ENCODE measurements around the gene ZCCHC9. TPM values are rescaled to one million over a fixed set of nuclear protein-coding genes. Genes with fewer than 3 reads are reported as not detected.
A peak's percentile ranks its signal among the peaks of the same experiment; 100 is the strongest.

Gene ZCCHC9
- total and polyA plus RNA-seq, 2 of the 4 experiments (the other 2 are of a cell fraction): 20.4 to 24.6 TPM

DNA sequence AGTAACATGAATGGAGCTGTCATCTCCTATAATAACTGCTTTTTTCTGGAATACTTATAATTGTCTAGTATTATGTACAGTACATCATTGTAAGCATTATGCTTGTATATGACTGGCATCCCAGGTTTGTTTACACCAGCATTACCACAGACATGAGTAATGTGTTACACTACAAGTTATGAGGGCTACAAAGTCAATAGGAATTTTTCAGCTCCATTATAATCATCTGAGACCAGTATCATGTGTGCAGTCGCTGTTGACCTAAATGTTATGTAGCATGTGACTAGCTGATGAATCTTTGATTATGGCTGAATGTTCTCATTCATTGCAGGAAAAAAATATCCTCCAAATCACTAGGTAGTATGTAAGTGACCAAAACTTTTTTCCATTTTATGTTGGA, 2.2 kb downstream of the ZCCHC9 start:
- ATAC-seq (ENCODE audit: low read depth): peak; percentile 20
- no CpG with 5 or more reads among the region's 1 CpG for WGBS, 2 experiments (ENCODE audit: extremely low coverage in 2 of 2, insufficient read length in 1 of 2)
- no peak overlapping the region for H3K4ac ChIP-seq (ENCODE audit: low read depth, low read length)
- TF ChIP-seq CHD1 (IDR thresholded peaks at IDR 0.05; ENCODE audit: low read depth, low read length): no peak
- TF ChIP-seq, protein P1, sequence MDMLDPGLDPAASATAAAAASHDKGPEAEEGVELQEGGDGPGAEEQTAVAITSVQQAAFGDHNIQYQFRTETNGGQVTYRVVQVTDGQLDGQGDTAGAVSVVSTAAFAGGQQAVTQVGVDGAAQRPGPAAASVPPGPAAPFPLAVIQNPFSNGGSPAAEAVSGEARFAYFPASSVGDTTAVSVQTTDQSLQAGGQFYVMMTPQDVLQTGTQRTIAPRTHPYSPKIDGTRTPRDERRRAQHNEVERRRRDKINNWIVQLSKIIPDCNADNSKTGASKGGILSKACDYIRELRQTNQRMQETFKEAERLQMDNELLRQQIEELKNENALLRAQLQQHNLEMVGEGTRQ (IDR thresholded peaks at IDR 0.05; ENCODE audit: low read depth, low read length): peak; percentile 80
- no peak for TF ChIP-seq RAD21 (IDR thresholded peaks at IDR 0.05; ENCODE audit: low read length)
- peak; percentile 25; the same call in 1 of the 2 replicates for TF ChIP-seq CEBPB (IDR thresholded peaks at IDR 0.05; ENCODE audit: low read depth, low read length)
- TF ChIP-seq MXI1 (IDR thresholded peaks at IDR 0.05; ENCODE audit: borderline replicate concordance, low read depth, low read length): no peak
- TF ChIP-seq RCOR1 (IDR thresholded peaks at IDR 0.05; ENCODE audit: insufficient replicate concordance, low read length): no peak
- TF ChIP-seq BHLHE40 (IDR thresholded peaks at IDR 0.05; ENCODE audit: low read depth, low read length): peak; percentile 83
- TF ChIP-seq FOS (IDR thresholded peaks at IDR 0.05; ENCODE audit: low read depth, low read length): 0 out of 2 replicates have a peak, but pooled peaks have one; percentile 41
- ChIA-PET CTCF (interaction anchor here (0.8 to 1.0 kb wide), 2 partner anchors 10 to 32 kb away, joined by 3 read pairs; no protein-coding TSS in a partner anchor), POLR2A (ENCODE audit: unreplicated experiment) (interaction anchor here (0.5 kb wide), 1 partner anchor 142 kb away, joined by 3 read pairs; no protein-coding TSS in a partner anchor)
- peak; percentile 94 for DNase-seq
- H3K27me3 ChIP-seq (ENCODE audit: control insufficient read depth, insufficient read depth, low read length): no peaks in the 10 kb centered on the region
- peaks cover 16 to 60% of the 10 kb centered on the region in 2 experiments for H3K79me1 ChIP-seq (ENCODE audit: low read depth in 1 of 2, low read length in 2 of 2)
- no peak overlapping the region for H3K27ac ChIP-seq (ENCODE audit: insufficient read depth, low read length)
- no peak overlapping the region for H2AK9ac ChIP-seq (replicated peaks; ENCODE audit: low read depth, low read length, poor library complexity)
- no peak overlapping the region for H4K91ac ChIP-seq (ENCODE audit: insufficient read depth, low read depth, low read length)
- H3K56ac ChIP-seq (ENCODE audit: extremely low read depth, insufficient read depth, low read length): no peak overlapping the region
- H4K20me1 ChIP-seq (ENCODE audit: insufficient read depth, low read length): no peaks in the 10 kb centered on the region
- H3K9me3 ChIP-seq (ENCODE audit: control insufficient read depth, insufficient read depth, low read length): no peaks in the 10 kb centered on the region
- H3K4me3 ChIP-seq (ENCODE audit: insufficient read depth, low read depth, low read length): no peak overlapping the region
- no peak overlapping the region for H4K5ac ChIP-seq (ENCODE audit: low read depth, low read length)
- no peak overlapping the region for H2BK120ac ChIP-seq (ENCODE audit: low read depth, low read length)
- no peak overlapping the region for H4K8ac ChIP-seq (ENCODE audit: low read depth in 2 of 2, low read length in 2 of 2)
- peak overlapping the region; percentile 52 for H3K4me2 ChIP-seq (ENCODE audit: low read depth, low read length)
- intact Hi-C loops (cut with micrococcal nuclease): loop anchor here (5.0 to 10.0 kb wide), 2 partner anchors 451 to 864 kb away; partner anchors contain the start of gene SSBP2
- peaks cover 4% of the 10 kb centered on the region for H3K4me1 ChIP-seq (ENCODE audit: control insufficient read depth, insufficient read depth, low read length)
- H2BK5ac ChIP-seq (ENCODE audit: low read depth, low read length, poor library complexity, severe bottlenecking): peak overlapping the region; percentile 72
- H3K9ac ChIP-seq (ENCODE audit: low read depth, low read length): no peak overlapping the region
- H3K9me1 ChIP-seq (ENCODE audit: insufficient read depth, low read length): peaks cover 3% of the 10 kb centered on the region; the same call in 1 of the 2 replicates
- no peak overlapping the region for H2BK15ac ChIP-seq (ENCODE audit: low read depth, low read length)
- peaks cover 2% of the 10 kb centered on the region for H3K36me3 ChIP-seq (ENCODE audit: control insufficient read depth, insufficient read depth, low read length)
- H3K14ac ChIP-seq (replicated peaks; ENCODE audit: low read depth, low read length): no peak overlapping the region
- no TSS peak for BruUV-seq (replicated peaks)
- no peak overlapping the region for H2BK20ac ChIP-seq (ENCODE audit: low read depth, low read length)
- H2AFZ ChIP-seq (replicated peaks; ENCODE audit: low read length, poor library complexity): no peak overlapping the region
- no peak overlapping the region for H2AK5ac ChIP-seq (ENCODE audit: low read depth, low read length)
- no peak overlapping the region for H3K23ac ChIP-seq (ENCODE audit: low read depth, low read length)
- in situ Hi-C loops (cut with MboI; ENCODE audit: low sequenced_read_pairs): no loop called here
- H3K18ac ChIP-seq (ENCODE audit: low read depth, low read length): no peak overlapping the region
- dilution Hi-C loops (cut with HindIII; ENCODE audit: low sequenced_read_pairs, unreplicated experiment): no loop called here

Data from IMR-90 (cell line).